ENCODE data around the gene MITD1.

DNA sequence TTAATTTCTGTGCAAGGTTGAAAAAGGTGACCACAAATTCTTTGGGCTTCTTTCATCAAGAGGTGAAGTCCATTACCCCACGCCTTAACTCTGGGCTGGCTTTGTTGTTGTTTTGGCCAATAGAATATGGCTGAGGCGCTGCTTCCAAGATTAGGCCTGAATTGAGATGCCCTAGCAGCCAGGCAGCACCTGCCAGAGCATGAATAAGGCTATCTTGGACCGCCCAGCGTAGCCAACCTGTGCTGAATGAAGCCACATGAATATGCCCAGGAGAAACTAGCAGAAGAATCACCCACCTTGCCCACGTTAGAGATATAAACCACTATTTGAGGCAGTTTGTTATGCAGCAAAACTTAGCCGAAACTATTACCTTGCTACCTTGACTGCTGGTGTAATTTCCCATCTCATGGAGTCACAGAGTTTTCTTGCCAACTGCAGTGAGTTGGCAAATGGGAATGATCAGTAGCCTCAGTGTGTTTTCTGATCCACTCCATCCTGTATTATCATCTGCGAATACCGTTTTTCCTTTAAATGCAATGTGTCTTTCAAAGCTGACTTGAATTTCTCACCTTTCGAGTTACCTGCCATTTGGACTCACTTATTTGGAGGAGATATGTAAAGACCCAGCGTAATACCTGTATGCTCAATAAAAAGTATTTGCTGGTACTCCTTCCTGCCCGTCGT lies 26.8 kb downstream of the MITD1 start:
- TF ChIP-seq, protein P1, sequence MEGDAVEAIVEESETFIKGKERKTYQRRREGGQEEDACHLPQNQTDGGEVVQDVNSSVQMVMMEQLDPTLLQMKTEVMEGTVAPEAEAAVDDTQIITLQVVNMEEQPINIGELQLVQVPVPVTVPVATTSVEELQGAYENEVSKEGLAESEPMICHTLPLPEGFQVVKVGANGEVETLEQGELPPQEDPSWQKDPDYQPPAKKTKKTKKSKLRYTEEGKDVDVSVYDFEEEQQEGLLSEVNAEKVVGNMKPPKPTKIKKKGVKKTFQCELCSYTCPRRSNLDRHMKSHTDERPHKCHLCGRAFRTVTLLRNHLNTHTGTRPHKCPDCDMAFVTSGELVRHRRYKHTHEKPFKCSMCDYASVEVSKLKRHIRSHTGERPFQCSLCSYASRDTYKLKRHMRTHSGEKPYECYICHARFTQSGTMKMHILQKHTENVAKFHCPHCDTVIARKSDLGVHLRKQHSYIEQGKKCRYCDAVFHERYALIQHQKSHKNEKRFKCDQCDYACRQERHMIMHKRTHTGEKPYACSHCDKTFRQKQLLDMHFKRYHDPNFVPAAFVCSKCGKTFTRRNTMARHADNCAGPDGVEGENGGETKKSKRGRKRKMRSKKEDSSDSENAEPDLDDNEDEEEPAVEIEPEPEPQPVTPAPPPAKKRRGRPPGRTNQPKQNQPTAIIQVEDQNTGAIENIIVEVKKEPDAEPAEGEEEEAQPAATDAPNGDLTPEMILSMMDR (IDR thresholded peaks at IDR 0.05): no peak
- TF ChIP-seq POLR2AphosphoS5 (IDR thresholded peaks at IDR 0.05): no peak
